Measurements from ENCODE around the gene ZNF420.
"Not testable (repeated sequence)": the region's sequence is repeated elsewhere in the genome, so short reads cannot be mapped to it uniquely, and the experiment has no call there.

Gene ZNF420

DNA sequence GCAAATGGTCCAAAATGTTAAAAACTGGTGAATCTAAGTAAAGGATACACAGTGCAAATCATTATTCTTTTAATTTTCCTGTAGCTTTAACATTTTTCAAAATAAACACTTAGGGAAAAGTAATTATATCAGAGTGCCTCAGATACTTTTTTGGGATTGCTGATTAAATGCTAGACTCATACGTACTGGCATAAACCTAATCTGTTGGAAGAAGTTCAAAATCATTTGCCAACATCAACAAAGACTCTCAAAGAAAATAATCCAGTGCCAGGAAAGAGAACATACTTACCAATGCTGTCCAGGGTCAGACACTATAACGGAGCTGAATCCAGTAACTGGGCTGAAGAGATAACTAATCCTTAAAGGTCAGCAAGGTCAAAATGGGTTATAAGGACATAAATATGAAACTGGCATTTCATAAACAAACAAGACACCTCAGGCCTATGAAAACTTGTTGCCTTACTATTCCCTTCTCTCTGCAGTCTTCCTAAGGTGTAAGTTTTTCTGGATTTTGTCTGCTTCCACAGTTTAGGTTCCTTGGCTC, 3.3 kb upstream of the ZNF420 start:
- no peak for DNase-seq (ENCODE audit: low read depth, low spot score)
- no peak overlapping the region for H3K4me3 ChIP-seq (ENCODE audit: low read depth, low read length)
- POLR2A ChIA-PET: no interaction called here
- TF ChIP-seq, protein P1, sequence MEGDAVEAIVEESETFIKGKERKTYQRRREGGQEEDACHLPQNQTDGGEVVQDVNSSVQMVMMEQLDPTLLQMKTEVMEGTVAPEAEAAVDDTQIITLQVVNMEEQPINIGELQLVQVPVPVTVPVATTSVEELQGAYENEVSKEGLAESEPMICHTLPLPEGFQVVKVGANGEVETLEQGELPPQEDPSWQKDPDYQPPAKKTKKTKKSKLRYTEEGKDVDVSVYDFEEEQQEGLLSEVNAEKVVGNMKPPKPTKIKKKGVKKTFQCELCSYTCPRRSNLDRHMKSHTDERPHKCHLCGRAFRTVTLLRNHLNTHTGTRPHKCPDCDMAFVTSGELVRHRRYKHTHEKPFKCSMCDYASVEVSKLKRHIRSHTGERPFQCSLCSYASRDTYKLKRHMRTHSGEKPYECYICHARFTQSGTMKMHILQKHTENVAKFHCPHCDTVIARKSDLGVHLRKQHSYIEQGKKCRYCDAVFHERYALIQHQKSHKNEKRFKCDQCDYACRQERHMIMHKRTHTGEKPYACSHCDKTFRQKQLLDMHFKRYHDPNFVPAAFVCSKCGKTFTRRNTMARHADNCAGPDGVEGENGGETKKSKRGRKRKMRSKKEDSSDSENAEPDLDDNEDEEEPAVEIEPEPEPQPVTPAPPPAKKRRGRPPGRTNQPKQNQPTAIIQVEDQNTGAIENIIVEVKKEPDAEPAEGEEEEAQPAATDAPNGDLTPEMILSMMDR (IDR thresholded peaks at IDR 0.05; ENCODE audit: insufficient read depth, low read length, missing control alignments): no peak
- CTCF ChIA-PET: no interaction called here

DNA sequence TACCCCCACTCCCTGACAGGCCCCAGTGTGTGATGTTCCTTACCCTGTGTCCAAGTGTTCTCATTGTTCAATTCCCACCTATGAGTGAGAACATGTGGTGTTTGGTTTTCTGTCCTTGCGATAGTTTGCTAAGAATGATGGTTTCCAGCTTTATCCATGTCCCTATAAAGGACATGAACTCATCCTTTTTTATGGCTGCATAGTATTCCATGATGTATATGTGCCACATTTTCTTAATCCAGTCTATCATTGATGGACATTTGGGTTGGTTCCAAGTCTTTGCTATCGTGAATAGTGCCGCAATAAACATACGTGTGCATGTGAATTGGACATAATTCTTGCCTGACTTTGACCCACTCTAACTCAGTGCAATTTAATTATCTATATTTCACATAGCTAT, 1.7 kb upstream of the ZNF420 start:
- POLR2A ChIA-PET: not testable (repeated sequence)

DNA sequence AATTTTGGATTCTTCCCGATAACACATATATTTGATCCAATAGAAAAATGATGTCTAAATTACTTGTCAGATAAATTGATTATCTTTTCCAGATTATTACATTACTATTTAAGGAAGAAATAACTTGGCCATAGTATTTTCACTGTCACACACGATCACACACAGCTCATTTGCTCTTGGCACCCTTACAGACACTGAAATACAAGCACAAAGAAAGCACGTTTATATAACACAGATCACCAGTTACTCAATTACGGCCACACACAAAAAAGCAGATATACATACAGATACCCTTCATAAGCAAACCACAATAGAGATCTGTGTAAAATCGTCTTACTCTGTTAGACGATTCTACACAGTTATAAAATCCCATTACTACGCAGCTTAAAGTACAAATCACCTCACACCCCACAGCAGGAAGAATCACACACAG, 716 bp upstream of the ZNF420 start:
- CTCF ChIA-PET: no interaction called here

More for the DNA sequence above, 1.7 kb upstream of the ZNF420 start:
- H3K4me3 ChIP-seq (ENCODE audit: low read depth, low read length); DNase-seq (ENCODE audit: low read depth, low spot score); CTCF ChIA-PET: not testable (repeated sequence)

DNA sequence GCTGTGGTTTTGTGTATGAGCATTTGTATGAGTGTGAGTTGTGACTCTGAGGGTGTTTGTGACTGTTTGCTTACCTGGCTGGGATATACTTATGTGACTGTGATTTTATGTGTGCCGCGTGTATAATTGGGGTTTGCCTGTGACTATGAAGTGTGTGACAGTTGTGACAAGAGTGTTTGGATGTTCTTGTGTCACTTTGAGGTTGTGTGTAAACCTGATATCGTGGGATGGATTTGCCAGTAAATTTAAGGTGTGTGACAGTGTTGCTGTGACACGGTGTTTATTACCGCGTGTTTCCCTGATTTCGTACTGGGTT, 442 bp downstream of the ZNF420 start:
- ChIA-PET POLR2A (no interaction called here), CTCF (no interaction called here)
- H3K4me3 ChIP-seq (ENCODE audit: low read depth, low read length): peak overlapping the region; percentile 95
- TF ChIP-seq, protein P1 (IDR thresholded peaks at IDR 0.05; ENCODE audit: insufficient read depth, low read length, missing control alignments): no peak
- DNase-seq (ENCODE audit: low read depth, low spot score): no peak

More for the DNA sequence above, 716 bp upstream of the ZNF420 start:
- POLR2A ChIA-PET: no interaction called here
- TF ChIP-seq, protein P1 (IDR thresholded peaks at IDR 0.05; ENCODE audit: insufficient read depth, low read length, missing control alignments): no peak
- peak overlapping the region; percentile 95 for H3K4me3 ChIP-seq (ENCODE audit: low read depth, low read length)
- DNase-seq (ENCODE audit: low read depth, low spot score): no peak

DNA sequence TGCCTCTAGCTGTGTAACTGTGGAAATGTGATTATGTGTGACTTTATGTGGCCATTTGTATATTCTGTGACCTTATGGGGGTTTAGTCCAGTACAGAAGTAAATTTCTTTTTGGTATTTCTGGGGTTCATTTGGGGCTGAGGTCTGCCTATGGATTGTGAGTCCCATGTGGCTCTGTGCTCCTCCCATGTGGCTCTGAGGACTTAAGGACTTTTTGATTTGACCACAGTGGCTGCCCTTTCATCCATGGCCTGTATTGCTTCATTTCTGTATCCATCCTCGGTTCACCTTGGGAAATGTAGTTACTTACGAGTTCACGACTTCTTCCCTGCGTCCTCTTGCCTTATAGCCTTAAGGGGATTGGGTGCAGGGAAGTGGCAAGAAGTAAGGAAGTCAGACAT, 1.0 kb downstream of the ZNF420 start:
- CTCF ChIA-PET: no interaction called here
- TF ChIP-seq, protein P1 (IDR thresholded peaks at IDR 0.05; ENCODE audit: insufficient read depth, low read length, missing control alignments): no peak
- peak overlapping the region; percentile 95 for H3K4me3 ChIP-seq (ENCODE audit: low read depth, low read length)
- POLR2A ChIA-PET: no interaction called here
- no peak for DNase-seq (ENCODE audit: low read depth, low spot score)

DNA sequence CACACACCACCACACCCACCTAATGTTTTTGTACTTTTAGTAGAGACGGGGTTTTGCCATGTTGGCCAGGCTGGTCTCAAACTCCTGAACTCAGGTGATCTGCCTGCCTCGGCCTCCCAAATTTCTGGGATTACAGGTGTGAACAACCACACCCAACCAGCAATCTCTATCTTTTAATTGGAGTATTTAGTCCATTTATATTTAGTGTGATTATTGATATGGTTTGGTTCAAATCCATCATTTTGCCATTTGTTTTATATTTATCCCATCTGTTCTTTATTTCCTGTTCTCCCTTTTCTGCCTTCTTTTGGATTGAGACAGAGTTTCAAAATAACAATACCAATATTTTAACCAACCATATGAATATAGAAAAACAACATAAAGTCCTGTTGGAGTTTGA, 4.1 kb downstream of the ZNF420 start:
- TF ChIP-seq, protein P1 (IDR thresholded peaks at IDR 0.05; ENCODE audit: insufficient read depth, low read length, missing control alignments): no peak
- DNase-seq (ENCODE audit: low read depth, low spot score): no peak
- POLR2A ChIA-PET: no interaction called here

DNA sequence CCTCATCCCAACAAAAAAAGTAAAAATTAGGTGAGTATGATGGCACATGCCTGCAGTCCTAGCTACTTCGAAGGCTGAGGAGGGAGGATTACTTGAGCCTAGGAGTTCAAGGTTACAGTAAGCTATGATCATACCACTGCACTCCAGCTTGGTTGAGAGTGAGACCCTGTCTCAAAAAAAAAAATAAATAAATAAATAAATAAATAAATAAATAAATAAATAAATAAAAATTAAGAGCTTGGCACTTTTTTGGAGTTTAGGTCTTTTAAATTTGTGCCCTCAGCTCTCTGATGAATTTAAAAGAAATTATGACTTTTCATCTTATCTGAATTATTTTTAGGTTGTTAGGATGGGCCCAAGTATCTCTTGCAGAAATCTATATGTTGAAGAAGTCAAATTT, 8.9 kb downstream of the ZNF420 start:
- POLR2A ChIA-PET: no interaction called here
- H3K4me3 ChIP-seq (ENCODE audit: low read depth, low read length): no peak overlapping the region
- CTCF ChIA-PET: no interaction called here
- no peak for DNase-seq (ENCODE audit: low read depth, low spot score)
- TF ChIP-seq, protein P1 (IDR thresholded peaks at IDR 0.05; ENCODE audit: insufficient read depth, low read length, missing control alignments): no peak

More for the DNA sequence above, 4.1 kb downstream of the ZNF420 start:
- CTCF ChIA-PET: no interaction called here
- no peak overlapping the region for H3K4me3 ChIP-seq (ENCODE audit: low read depth, low read length)

All from AG04449 (cell line).